ENCODE data around the gene ST3GAL5. TPM values are rescaled to one million over a fixed set of nuclear protein-coding genes. Genes with fewer than 3 reads are reported as not detected.
A peak's percentile ranks its signal among the peaks of the same experiment; 100 is the strongest.

The ST3GAL5 gene
- total RNA-seq, 2 donors from 2014 or later = 24.7 to 38.6 TPM

GRCh38 chr2:85866165-85866659 lies 22.6 kb downstream of the ST3GAL5 start:
- DNase-seq (ENCODE audit: low spot score) = no peak
- TF ChIP-seq POLR2A (IDR thresholded peaks at IDR 0.05) (no peak), POLR2AphosphoS5 (IDR thresholded peaks at IDR 0.05) (no peak), CTCF (IDR thresholded peaks at IDR 0.05) (no peak)
- Histone ChIP-seq H3K27me3 (replicated peaks; ENCODE audit: insufficient read depth) (no peaks in the 10 kb centered on the region), H3K4me1 (replicated peaks) (no peaks in the 10 kb centered on the region), H3K36me3 (peaks cover 0 to 3% of the 10 kb centered on the region in 2 donors), H3K4me3 (no peak overlapping the region), H3K9me3 (no peaks in the 10 kb centered on the region), H3K27ac (peak overlapping the region in 1 of 2 donors; percentile 41)
- 90% methylated on average over 3 of the region's 3 CpGs for WGBS
- intact Hi-C loops (cut with DNase I) = no loop called here

GRCh38 chr2:85865539-85866164 lies 23.1 kb downstream of the ST3GAL5 start:
- TF ChIP-seq POLR2A (IDR thresholded peaks at IDR 0.05) (no peak), POLR2AphosphoS5 (IDR thresholded peaks at IDR 0.05) (peak; percentile 69), CTCF (IDR thresholded peaks at IDR 0.05) (no peak)
- no peaks in the 10 kb centered on the region for H3K4me1 ChIP-seq (replicated peaks)
- 34% methylated on average over 6 of the region's 6 CpGs for WGBS
- intact Hi-C loops (cut with DNase I) = no loop called here
- no peak overlapping the region for H3K4me3 ChIP-seq
- no peaks in the 10 kb centered on the region for H3K9me3 ChIP-seq
- H3K27ac ChIP-seq = peak overlapping the region in 1 of 2 donors; percentile 41
- H3K36me3 ChIP-seq = peaks cover 0 to 3% of the 10 kb centered on the region in 2 donors
- peak; percentile 46 for DNase-seq (ENCODE audit: low spot score)
- H3K27me3 ChIP-seq (replicated peaks; ENCODE audit: insufficient read depth) = no peaks in the 10 kb centered on the region

GRCh38 chr2:85864654-85865053 lies 24.1 kb downstream of the ST3GAL5 start:
- peaks cover 0 to 3% of the 10 kb centered on the region in 2 donors for H3K36me3 ChIP-seq
- WGBS = 97% methylated on average over 2 of the region's 2 CpGs
- H3K4me3 ChIP-seq = no peak overlapping the region
- H3K4me1 ChIP-seq (replicated peaks) = no peaks in the 10 kb centered on the region
- DNase-seq (ENCODE audit: low spot score) = no peak
- no peak overlapping the region for H3K27ac ChIP-seq
- no peaks in the 10 kb centered on the region for H3K9me3 ChIP-seq
- no peak for TF ChIP-seq POLR2A (IDR thresholded peaks at IDR 0.05)
- TF ChIP-seq CTCF (IDR thresholded peaks at IDR 0.05) = no peak
- TF ChIP-seq POLR2AphosphoS5 (IDR thresholded peaks at IDR 0.05) = no peak
- intact Hi-C loops (cut with DNase I) = no loop called here
- H3K27me3 ChIP-seq (replicated peaks; ENCODE audit: insufficient read depth) = no peaks in the 10 kb centered on the region

- Histone ChIP-seq H3K36me3 (peaks cover 0 to 3% of the 10 kb centered on the region in 2 donors), H3K27ac (no peak overlapping the region), H3K27me3 (replicated peaks; ENCODE audit: insufficient read depth) (no peaks in the 10 kb centered on the region), H3K4me1 (replicated peaks) (no peaks in the 10 kb centered on the region), H3K9me3 (no peaks in the 10 kb centered on the region), H3K4me3 (no peak overlapping the region)
- DNase-seq (ENCODE audit: low spot score) = no peak
- WGBS = 86% methylated on average over 5 of the region's 5 CpGs
- intact Hi-C loops (cut with DNase I) = no loop called here
- TF ChIP-seq CTCF (IDR thresholded peaks at IDR 0.05) (no peak), POLR2AphosphoS5 (IDR thresholded peaks at IDR 0.05) (no peak), POLR2A (IDR thresholded peaks at IDR 0.05) (no peak)
These were observed 26.4 kb downstream of the ST3GAL5 start for GRCh38 chr2:85862426-85862825.

- Histone ChIP-seq H3K4me3 (no peak overlapping the region), H3K27me3 (replicated peaks; ENCODE audit: insufficient read depth) (no peaks in the 10 kb centered on the region), H3K36me3 (peaks cover 0 to 3% of the 10 kb centered on the region in 2 donors), H3K4me1 (replicated peaks) (no peaks in the 10 kb centered on the region), H3K9me3 (no peaks in the 10 kb centered on the region), H3K27ac (no peak overlapping the region)
- TF ChIP-seq POLR2AphosphoS5 (IDR thresholded peaks at IDR 0.05) = no peak
- no peak for TF ChIP-seq CTCF (IDR thresholded peaks at IDR 0.05)
- TF ChIP-seq POLR2A (IDR thresholded peaks at IDR 0.05) = no peak
- 59% methylated on average over 5 of the region's 5 CpGs for WGBS
- no peak for DNase-seq (ENCODE audit: low spot score)
- intact Hi-C loops (cut with DNase I) = no loop called here
These were observed 27.1 kb downstream of the ST3GAL5 start for GRCh38 chr2:85861650-85862049.

Data from prostate gland (tissue), 2 donors.